T-helper 9 cell (primary cell): ENCODE results near the gene TRIM24.

Source experiments
- DNase-seq: peaks from one replicate; pipeline ENCODE4 v3.0.0-alpha.2; 2020

Gene TRIM24

DNA sequence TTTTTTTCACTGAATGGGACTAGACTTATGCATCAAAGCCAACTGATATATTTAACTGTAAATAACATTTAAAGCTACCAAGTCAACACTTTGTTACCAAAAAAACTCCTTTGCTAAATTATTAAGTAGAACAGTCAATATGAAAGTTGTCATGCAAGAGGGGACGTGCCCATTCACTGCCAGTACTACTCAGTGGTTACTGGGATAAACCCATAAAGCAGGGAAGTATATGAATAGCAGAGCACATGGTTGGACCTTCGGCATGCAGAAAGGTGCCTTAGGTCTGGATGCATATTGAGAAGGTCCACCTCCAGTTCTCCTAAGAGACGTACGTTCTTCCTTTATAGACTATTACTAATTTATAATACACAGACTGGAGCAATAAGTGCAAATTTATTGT is 121.0 kb downstream of the TRIM24 start:
- no peak for DNase-seq

DNA sequence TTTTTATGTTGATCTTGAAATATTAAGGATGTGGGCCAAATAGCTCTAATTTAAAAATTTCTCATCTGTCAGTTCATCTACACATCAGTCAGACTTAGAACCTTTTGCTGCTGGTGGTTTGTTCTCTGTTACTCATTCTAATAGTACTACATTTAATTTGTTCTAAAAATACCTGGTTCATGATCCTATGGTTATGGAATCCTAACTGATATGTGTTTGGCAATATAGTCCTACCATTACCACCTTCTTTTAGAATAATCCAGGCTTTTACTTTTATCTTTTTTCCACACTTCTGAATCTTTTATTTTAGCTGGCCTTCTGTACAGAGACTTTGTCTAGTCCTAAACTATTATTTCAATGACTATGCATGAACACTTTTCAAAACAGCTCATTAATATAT is 124.2 kb downstream of the TRIM24 start:
- DNase-seq, result no peak

DNA sequence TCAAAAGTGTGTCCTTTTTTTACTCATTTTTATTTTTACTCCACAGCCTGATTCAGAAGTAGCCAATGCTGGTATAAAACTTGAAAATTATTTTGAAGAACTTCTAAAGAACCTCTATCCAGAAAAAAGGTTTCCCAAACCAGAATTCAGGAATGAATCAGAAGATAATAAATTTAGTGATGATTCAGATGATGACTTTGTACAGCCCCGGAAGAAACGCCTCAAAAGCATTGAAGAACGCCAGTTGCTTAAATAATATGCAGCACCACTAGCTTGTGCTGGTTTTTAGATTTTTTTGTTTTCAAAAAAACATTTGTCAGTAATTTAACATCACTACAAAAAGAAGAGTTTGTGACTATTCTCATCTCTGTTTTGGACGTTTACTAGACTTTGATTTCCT is 124.6 kb downstream of the TRIM24 start:
- no peak for DNase-seq

DNA sequence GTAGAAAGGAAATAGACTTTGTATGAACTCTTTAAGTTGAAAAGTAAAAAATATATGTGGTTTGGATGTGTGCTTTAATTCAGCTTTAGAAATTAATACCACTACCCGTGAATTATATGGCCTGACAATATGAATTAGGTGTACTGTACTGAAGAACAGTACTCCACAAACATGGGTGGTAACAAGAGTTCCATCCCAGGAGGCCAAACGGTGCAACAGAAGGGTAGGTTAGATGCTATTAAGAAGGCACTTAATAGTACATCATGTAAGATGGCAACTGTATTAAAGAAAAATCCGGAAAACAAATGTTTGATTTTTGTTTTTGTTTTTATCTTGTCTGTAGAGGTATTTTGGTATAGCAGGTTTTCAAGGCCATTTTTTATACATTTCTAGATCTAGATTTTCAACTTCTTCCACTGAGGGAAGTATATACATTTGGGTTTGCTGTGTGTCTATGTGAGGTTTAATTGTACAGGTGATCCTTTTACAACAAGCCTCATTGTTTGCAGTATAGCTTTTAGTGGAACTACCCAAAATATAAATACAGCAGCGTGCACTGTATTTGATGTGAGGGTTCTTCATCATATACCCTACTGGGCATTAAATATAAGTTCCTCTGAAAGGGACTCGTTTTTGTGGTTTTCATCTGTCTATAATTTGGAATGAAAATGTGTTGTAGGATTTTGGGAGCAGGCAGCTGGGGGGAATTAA is 125.4 kb downstream of the TRIM24 start:
- no peak for DNase-seq

DNA sequence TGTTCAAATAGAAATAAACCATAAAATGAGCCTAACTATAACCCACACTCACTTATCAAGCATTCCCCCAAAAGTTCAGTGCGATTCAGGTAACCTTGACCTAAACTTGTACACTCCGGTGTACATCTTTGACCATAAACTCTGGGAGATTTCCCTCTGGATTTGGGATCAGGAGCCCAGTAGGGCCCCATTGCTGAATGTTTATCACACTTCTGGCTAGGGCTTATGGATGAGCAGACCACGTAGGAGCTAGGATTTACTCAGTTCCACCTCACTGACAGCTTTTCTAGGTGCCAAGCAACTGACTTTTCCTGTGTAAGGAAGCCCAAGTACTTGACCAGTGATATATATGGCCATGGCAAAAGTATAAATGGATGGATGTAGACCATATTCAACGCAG is 127.4 kb downstream of the TRIM24 start:
- DNase-seq, result no peak

DNA sequence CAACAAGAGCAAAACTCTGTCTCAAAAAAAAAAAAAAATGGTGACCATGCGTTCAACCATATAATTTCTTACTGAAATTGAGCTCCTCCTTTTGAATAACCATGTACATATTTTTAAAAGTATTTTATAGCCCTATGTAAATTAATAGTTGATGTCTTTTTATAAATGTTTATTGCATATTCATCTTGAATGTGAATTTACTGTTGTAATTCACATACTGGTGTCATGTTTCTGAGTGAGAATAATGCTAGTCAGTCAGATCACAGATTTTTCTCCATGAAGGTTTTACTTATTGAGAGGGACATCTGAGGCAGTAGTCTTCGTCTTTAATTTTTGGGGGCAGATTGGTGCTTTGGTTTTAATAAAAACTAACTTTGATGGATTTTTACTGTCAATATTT is 128.9 kb downstream of the TRIM24 start:
- no peak for DNase-seq

DNA sequence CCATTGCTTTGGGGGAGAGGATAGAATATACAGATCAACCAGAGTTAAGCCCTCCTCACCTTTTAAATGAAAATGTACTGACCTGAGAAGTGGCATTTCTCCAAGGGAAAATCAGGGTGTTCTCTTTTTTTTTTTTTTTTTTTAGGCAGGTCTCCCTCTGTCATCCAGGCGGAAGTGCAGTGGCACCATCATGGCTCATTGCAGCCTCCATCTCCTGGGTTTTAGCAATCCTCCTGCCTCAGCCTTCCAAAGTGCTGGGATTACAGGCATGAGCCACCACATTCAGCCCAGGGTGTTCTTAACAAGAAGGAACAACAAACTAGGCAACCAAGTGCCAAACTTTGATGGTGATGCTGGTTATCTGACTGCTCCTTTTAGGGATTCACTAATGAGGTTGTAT is 130.1 kb downstream of the TRIM24 start:
- no peak for DNase-seq

DNA sequence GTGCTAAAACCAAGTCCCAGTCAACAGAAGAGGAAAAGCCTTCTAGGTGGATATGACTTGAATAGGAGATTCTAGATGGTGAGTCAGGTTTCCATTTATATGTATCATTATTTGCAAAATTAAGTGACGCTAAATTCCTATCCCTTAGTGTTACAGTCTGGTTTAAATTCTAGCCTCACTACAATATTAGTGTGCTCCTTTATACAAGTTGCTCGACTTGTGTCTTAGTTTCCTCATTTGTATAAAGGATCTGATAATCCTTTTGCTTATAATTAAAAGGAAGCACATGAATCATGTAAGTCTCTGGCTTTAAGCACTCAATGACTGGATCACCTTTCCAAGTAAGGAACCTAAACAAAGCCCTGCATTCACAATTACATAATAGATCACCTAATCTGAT is 135.4 kb downstream of the TRIM24 start:
- DNase-seq, result no peak

DNA sequence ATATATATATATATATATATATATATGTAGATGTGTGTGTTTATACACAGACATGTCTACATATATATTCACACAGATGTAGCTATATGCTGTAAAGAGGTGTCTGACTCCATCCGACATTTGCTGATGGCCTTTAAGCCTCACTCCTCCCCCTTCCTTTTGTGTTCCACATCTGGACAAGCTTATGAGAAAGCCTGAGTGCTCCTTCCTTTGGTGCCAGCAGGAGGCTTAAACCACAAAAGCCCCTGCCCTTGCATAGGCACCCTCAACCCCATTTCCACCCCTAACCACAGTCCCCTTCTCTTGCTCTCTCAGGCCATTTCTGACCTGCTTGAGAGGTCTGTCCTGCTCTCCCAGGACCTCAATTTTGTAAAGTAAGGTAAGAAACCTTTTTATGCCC is 142.4 kb downstream of the TRIM24 start:
- no peak for DNase-seq

DNA sequence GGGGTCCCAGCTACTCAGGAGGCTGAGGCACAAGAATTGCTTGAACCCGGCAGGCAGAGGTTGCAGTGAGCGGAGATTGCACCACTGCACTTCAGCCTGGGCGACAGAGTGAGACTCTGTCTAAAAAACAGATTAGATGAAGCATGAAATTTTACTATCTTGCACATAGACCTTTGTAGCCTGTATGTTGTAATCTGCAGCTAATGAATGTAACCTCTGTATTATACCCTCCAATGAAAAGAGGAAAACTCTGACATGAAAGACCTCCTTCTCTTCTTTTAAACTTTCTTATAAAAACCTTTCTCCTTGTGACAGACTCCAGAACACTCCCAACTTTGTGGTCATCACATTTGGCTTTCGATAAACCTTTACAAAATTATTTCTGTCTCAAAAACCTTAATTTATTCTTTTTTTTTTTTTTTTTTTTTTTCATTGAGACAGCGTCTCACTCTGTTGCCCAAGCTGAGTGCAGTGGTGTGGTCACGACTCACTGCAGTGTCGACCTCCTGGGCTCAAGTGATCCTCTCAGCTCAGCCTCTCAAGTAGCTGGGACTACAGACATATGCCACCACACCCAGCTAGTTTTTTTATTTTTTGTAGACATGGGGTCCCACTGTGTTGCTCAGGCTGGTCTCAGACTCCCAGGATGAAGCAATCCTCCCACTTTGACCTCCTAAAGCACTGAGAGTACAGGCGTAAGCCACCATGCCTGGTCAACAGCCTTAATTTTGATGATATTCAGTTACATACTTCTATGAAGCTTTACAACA is 143.7 kb downstream of the TRIM24 start:
- no peak for DNase-seq

DNA sequence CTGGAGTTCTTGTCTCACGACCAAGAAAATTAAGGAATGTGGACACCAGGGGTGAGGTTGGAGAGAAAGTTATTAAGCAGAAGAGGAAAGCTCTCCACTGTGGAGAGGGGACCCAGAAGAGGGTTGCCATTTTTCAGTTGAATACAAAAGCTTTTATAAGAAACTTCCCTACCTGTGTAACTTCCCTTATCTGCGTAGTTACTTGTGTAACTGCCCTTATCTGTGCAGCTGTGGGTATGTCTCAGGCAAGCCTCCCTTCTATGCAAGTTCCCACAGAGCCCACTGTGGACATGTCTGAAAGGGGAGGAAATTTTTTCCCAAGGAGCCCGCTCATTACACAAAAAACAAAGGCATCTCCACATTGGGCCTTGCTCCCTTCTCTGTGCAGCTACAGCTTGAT is 146.2 kb downstream of the TRIM24 start:
- DNase-seq, result no peak

DNA sequence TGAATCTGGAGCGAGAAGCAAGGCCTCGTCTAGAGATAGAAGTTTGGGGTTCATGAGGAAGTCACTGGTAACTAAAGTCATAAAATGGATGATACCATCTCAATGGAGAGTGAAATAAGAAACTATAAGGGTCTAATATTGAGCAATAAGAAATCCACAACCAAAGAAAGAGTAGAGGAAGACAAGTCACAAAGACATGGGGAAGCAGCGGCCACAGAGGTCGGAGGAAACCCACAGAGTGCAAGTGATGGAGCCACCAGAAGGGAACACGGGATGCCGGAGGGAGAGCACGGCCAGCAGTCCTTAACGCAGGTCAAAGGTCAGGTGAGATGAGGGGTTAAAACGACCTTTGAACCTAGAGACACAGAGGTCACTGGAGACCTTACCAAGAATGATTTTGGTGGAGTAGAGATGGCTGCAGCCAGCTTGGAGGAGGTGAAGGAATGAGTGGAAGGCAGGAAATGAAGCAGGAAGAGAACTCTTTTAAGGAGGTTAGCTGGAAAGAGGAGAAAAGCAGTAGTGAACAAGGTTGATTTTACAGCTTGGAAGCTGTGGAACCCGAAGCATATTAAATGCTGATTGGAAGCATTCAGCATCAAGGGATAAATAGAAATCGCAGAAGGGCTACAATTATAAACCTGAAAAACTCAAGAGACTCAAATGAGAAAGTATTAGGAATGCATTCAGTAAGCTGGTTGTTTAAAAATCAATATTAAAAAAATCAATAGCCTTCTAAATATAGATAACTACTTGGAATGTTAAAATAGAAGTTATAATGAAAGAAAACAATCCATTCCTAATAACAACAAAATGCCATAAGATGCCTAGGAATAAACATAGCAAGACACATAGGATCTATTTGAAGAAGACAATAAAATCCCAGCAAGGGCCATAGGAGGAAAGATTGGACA is 147.4 kb downstream of the TRIM24 start:
- DNase-seq, result no peak

DNA sequence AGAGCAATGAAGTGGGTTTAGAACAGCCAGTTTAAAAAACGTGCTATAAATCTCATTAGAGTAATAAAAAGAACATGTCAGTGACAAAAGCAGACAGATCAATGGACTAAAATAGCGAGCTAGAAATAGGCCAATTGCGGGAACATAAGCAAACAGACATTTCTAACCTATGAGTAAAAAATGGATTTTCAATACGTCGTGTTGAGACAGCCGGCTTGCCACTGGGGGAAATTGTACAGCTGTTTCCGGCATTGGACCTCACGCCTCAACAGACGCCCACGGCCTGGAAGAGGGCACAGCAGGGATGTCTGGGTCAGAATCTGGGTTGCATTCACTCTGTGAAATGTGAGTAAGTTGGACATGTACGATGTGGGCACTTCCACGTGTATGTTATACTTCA is 148.2 kb downstream of the TRIM24 start:
- no peak for DNase-seq

DNA sequence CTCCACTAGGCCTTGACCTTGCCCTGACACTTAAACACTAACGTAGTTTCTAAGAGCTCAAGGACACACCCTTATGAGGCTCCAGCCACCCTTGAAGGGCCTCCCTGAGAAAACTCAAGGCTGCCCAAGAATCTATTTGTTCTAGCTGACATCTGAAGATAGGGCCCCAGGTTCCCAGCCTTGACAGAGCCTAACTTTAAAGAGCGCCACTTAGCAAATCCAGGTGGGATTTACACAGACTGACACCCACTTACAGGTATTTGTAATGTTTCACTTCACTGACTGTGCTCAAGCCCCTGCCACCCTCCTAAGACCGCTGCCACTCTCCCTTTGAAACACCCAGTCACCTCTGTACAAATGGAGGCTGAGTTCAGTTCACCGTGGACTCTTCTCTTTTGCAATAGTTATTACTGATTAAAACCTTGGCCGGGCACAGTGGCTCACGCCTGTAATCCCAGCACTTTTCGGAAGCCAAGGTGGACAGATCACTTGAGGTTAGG is 150.7 kb downstream of the TRIM24 start:
- DNase-seq, result no peak

DNA sequence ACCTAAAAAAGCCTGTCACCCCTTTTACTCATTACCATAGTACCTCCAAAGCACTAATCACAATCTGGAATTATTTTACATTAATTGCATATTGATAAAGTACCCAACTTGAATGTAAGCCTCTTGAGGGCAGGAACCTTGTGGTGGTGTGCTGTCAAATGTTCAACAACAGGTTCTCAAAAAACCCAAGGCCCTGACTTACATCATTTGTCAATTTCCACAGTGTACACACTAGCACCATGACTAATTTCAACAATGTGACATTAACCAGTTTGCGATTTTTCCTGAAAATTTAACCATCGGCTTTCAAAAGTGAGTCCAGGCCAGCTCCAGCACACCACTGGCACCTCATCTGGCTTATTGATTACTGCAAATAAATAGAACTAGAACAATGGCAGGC is 153.6 kb downstream of the TRIM24 start:
- no peak for DNase-seq

DNA sequence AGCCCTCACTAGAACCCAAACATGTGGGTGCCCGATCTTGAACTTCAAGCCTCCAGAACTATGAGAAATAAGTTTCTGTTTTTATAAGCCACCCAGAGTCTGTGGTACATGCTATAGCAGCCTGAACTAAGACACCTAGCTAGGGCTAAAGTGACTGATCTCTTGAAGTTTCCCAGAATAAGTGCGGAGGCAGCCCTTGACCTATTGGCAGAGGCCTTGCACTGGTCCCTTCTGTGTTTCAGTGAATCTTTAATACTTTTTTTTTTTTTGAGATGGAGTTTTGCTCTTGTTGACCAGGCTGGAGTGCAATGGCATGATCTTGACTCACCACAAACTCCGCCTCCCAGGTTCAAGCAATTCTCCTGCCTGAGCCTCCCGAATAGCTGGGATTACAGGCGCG is 156.0 kb downstream of the TRIM24 start:
- DNase-seq, result no peak

DNA sequence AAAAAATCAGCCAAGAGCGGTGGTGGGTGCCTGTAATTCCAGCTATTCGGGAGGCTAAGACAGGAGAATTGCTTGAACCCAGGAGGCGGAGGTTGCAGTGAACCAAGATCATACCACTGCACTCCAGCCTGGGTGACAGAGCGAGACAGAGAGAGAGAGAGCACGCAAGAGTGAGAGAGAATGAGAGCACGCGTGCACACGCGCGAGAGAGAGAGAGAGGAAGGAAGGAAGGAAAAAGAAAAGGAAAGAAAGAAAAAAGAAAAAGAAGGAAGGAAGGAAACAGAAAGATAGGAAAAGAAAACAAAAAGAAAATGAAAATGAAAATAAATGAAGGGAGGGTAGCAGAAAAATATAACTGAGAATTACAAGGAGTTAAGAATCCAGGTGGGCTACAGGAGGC is 158.4 kb downstream of the TRIM24 start:
- no peak for DNase-seq

DNA sequence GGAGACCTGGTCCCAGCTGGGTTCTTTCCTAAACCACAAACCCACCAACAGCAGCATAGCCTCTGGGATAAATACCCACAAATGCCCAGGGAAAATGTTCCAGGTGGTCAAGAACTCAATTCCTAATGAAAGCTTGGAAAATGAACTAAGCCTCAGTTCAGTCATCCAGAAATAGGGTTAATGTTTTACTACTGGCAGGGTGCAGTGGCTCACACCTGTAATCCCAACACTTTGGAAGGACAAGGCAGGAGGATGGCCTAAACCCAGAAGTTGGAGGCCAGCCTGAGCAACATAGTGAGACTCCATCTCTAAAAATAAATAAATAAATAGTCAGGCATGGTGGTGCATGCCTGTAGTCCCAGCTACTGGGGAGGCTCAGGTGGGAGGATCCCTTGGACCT is 158.9 kb downstream of the TRIM24 start:
- no peak for DNase-seq

DNA sequence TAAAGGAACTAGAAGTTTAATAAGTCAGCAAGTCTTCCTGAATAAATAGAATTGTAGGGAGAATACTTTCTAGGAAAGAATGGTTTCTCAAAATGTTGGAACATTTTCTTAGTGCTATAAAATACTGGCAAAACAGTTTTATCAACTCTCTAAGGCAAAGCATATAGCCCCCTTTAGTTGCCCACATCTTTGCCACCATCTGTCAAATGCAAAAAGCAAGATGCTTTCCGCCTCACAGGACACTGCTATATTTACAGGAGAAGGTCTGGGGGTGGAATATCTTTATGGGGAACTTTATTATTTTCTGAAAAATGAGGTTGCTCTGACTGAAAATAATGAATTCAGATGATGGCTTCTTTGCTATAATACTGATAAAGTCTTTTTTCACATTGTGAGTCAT is 162.8 kb downstream of the TRIM24 start:
- DNase-seq, result no peak

DNA sequence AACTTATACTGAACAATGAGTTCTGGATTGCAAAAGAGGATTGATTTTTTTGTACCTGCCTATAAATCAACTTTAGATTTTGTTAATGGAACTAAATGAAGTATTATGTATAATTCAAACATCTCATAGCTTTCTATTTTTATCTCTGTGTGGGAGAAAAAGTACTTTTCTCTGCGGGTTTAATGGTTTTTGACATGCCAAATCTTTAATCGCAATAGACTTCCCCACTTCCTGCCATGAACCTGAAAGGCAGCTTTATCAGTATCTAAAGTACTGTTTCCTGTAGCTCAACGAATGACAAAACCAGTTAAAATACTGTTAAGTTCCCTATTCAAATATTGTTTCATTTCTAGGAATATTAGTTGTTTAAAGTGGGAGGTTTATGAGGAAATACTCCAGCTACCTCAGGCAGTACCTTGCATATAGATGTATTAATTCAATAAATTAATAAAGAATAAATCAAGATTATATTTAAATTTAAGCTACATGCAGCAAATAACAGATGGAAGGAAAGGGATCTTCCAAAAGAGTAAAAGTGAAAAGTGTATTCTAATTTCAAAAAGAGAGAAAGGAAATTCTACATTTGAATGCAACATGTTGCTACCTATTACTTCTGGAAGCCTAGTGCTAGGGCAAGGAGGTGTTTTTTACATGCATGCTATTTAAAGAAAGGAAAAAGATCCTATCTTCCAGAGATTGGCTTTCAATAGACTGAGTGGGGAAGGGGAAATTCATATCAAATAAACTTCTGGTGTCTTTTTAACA is 165.2 kb downstream of the TRIM24 start:
- no peak for DNase-seq

DNA sequence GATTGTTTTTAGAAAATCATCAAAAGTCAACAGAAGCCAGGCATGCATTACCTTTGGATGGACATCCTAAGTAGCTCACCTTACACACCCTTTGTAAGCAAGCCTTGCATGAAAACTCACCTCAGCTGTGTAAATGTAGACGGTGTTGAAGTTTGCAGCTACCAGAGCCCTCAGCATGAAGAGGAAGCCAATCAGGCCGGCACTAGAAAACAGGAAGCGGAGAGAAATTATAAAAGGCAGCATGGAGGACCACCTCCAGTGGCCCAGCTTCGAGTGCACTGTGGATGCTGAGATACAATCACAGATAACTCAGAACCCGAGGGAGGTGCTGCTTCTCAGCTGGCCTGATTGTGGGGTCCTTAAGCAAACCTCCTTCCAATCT is 165.8 kb downstream of the TRIM24 start:
- DNase-seq, result no peak

DNA sequence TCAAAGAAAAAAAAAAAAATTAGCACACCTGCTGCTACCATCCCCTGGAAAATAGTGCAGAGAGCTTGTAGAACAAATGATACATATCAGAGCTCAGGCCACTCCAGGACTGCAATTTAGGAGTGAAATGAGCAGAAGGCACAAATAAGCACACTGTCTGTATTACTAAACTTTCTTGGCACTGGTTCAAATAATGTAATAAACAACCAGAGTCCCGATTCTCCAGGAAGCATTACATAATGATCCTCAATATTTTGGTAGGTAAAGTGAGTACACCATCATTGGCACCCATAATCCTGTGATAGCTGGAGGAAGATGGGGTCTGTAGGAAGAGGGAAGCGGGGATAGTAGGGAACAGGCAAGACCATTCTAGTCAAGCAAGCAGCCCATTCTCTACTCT is 166.8 kb downstream of the TRIM24 start:
- no peak for DNase-seq

DNA sequence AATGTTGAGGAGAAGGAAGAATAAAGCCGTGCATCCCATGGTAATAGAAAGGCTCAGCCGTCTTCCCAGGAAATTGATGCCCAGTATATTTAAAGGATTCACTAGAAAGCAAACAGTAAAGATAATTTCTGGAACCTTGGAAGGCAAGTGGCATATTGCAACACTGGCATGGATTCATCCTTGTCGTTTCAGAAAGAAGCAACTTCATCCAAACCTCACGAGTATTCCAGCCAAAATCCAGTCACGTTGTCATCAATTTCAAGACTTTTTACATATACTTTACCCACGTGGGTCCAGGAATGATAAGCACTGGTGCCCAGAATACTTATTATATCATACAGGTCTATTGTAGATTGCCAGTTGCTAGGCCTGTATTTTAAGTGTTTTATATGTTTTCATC is 167.3 kb downstream of the TRIM24 start:
- no peak for DNase-seq
